GM12878 (cell line): ENCODE data around the gene C1S. TPM values are rescaled to one million over a fixed set of nuclear protein-coding genes. Genes with fewer than 3 reads are reported as not detected.

Source experiments
- ATAC-seq: fragments of 200-7000 bp; cut with Tn5 transposase; 3 replicates; pipeline ENCODE4 v1.9.1; 2020; ENCODE audit warnings: mild to moderate bottlenecking, moderate library complexity
- BruUV-seq: library from RNA; stranded (reverse); fragments of 400-500 nt; replicated peaks from 2 replicates; lab custom pipeline; 2021; lab: Mats Ljungman, UMichigan
- CTCF ChIA-PET: fragments of 300-600 bp; sonication (Branson Sonifier 250); formaldehyde crosslinking; extraction: SDS; loops from one replicate; lab custom pipeline; 2021; ENCODE audit warnings: inconsistent platforms; lab: Yijun Ruan, JAX
- POLR2A ChIA-PET: fragments of 350-600 bp; formaldehyde crosslinking; extraction: SDS; loops from one replicate; lab custom pipeline; 2021; ENCODE audit warnings: inconsistent platforms; lab: Charles Lee
- RAD21 ChIA-PET: fragments of 300-600 bp; sonication (Branson Sonifier 250); formaldehyde crosslinking; loops from one replicate; lab custom pipeline; 2023; ENCODE audit warnings: antibody characterized with exemption; ENCODE audit not compliant: unreplicated experiment; lab: Charles Lee
- SMC1A ChIA-PET: fragments of 300-600 bp; sonication (Branson Sonifier 250); formaldehyde crosslinking; loops from one replicate; lab custom pipeline; 2023; ENCODE audit not compliant: unreplicated experiment, uncharacterized antibody; lab: Charles Lee
- DNase-seq: peaks from one replicate; pipeline ENCODE4 v3.0.0-alpha.2; 2011; ENCODE audit warnings: low read depth, low spot score
- FAIRE-seq: peaks from 3 replicates; lab custom pipeline; 2011; peaks lifted over from hg19 to GRCh38; lab: Jason Lieb, UNC
- H2AFZ ChIP-seq: 2 replicates; pipeline ENCODE4 v1.6.0; 2011; ENCODE audit warnings: low read depth, low read length, control low read depth; ENCODE audit not compliant: control insufficient read depth
- H3K27ac ChIP-seq: 2 replicates; pipeline ENCODE4 v1.5.1; 2011; ENCODE audit warnings: control low read depth; ENCODE audit not compliant: control insufficient read depth, insufficient read depth
- H3K27me3 ChIP-seq, 2 experiments: replicated peaks in 1 of 2; 2 replicates each; pipeline versions ENCODE4 v1.6.0 to v1.6.1; 2011; ENCODE audit warnings: low read length in 1 of 2; ENCODE audit not compliant: control insufficient read depth in 2 of 2, insufficient read depth in 2 of 2
- H3K36me3 ChIP-seq, 2 experiments: 2 replicates each; pipeline ENCODE4 v1.5.1; 2011; ENCODE audit warnings: low read length in 1 of 2; ENCODE audit not compliant: control insufficient read depth in 2 of 2, insufficient read depth in 2 of 2
- H3K4me1 ChIP-seq: 2 replicates; pipeline ENCODE4 v1.6.1; 2011; ENCODE audit warnings: mild to moderate bottlenecking, low read length, moderate library complexity, mixed read lengths; ENCODE audit not compliant: control insufficient read depth, insufficient read depth
- H3K4me2 ChIP-seq: 2 replicates; pipeline ENCODE4 v1.6.0; 2011; ENCODE audit warnings: control low read depth; ENCODE audit not compliant: control insufficient read depth, insufficient read depth
- H3K4me3 ChIP-seq: fragments of 200-600 bp; sonication (generic); 2 replicates; pipeline ENCODE4 v1.5.1; 2016
- H3K79me2 ChIP-seq: 2 replicates; pipeline ENCODE4 v1.6.0; 2011; ENCODE audit warnings: low read length; ENCODE audit not compliant: control insufficient read depth, insufficient read depth
- H3K9ac ChIP-seq: 2 replicates; pipeline ENCODE4 v1.8.0; 2011; ENCODE audit warnings: low read length, control low read depth, mixed read lengths; ENCODE audit not compliant: control insufficient read depth, insufficient read depth
- H3K9me3 ChIP-seq: replicated peaks from 3 replicates; pipeline ENCODE4 v1.5.1; 2011; ENCODE audit warnings: mild to moderate bottlenecking, low read length; ENCODE audit not compliant: control insufficient read depth, insufficient read depth
- H4K20me1 ChIP-seq: 2 replicates; pipeline ENCODE4 v1.6.0; 2011; ENCODE audit not compliant: control insufficient read depth, insufficient read depth
- BRCA1 ChIP-seq: IDR thresholded peaks from 2 replicates; pipeline ENCODE4 v1.6.1; 2011; ENCODE audit warnings: low read depth, low read length, improper control_type of control experiment
- E2F8 ChIP-seq: fragments of 450-650 bp; IDR thresholded peaks from 2 replicates; pipeline ENCODE4 v1.6.1; 2018; ENCODE audit warnings: mild to moderate bottlenecking, low read depth, moderate library complexity; ENCODE audit not compliant: partially characterized antibody
- NFYB ChIP-seq: IDR thresholded peaks from 2 replicates; pipeline ENCODE4 v1.6.1; 2011; ENCODE audit warnings: low read depth, mild to moderate bottlenecking, low read length, improper control_type of control experiment, moderate library complexity; ENCODE audit not compliant: insufficient read depth
- POLR2A ChIP-seq: IDR thresholded peaks from 2 replicates; pipeline ENCODE4 v1.6.1; 2011; ENCODE audit warnings: low read depth, mild to moderate bottlenecking, low read length
- SPI1 ChIP-seq: IDR thresholded peaks from 2 replicates; pipeline ENCODE4 v1.6.1; 2011; ENCODE audit warnings: low read depth, mild to moderate bottlenecking, low read length, moderate library complexity, borderline replicate concordance; ENCODE audit not compliant: insufficient read depth
- SRF ChIP-seq, 2 experiments: IDR thresholded peaks; 2 replicates each; pipeline ENCODE4 v1.6.1; 2011; ENCODE audit warnings: low read depth in 2 of 2, low read length in 2 of 2, mild to moderate bottlenecking in 1 of 2, moderate library complexity in 1 of 2
- in situ Hi-C: fragments of 300-500 bp; cut with MboI; formaldehyde crosslinking; loops from 9 replicates; pipeline ENCODE4 v1.14.3; 2018; ENCODE audit warnings: mixed read lengths
- intact Hi-C: fragments of 100-400 bp; cut with micrococcal nuclease; formaldehyde crosslinking; loops from one replicate; pipeline ENCODE4 v1.14.2; 2022; ENCODE audit not compliant: unreplicated experiment
- polyA plus RNA-seq, 11 experiments: library from polyadenylated mRNA; depleted of rRNA in 4 of 11; unstranded in 6 of 11; stranded (reverse) in 5 of 11; fragments of >200 nt; fragmentation: Nextera tagmentation in 4 of 11; fragmentation: Illumina TruSeq in 1 of 11; extraction: Ambion mirVana in 4 of 11; extraction: Trizol in 1 of 11; gene quantifications; 1 replicate in 1 of 11; 2 replicates in 10 of 11; pipeline versions ENCODE4 v1.2.1 to v1.2.3, GENCODE V29; 2011 to 2016; ENCODE audit warnings: inconsistent platforms in 2 of 11, missing spikeins in 2 of 11, low read depth in 1 of 11
- total RNA-seq, 4 experiments: library from RNA; depleted of rRNA in 3 of 4; stranded (reverse); fragments of >200 nt in 3 of 4; fragmentation: Illumina TruSeq in 1 of 4; extraction: Trizol in 1 of 4; gene quantifications; 2 replicates each; pipeline versions ENCODE4 v1.2.1 to v1.2.3, GENCODE V29; 2013 to 2021

The C1S gene
- total and polyA plus RNA-seq, 10 of the 15 experiments (the other 5 are each of a cell fraction or from before 2014, with no cell fraction given) = 0.10 to 1.4 (median 0.42) TPM

- Histone ChIP-seq H3K4me1 (no peaks in the 10 kb centered on the region), H3K36me3 (no peaks in the 10 kb centered on the region), H3K9me3 (no peaks in the 10 kb centered on the region), H3K4me3 (no peak overlapping the region), H3K4me2 (no peak overlapping the region), H3K27me3 (no peaks in the 10 kb centered on the region), H2AFZ (no peak overlapping the region), H3K9ac (no peak overlapping the region), H4K20me1 (no peaks in the 10 kb centered on the region), H3K27ac (no peak overlapping the region), H3K79me2 (no peaks in the 10 kb centered on the region)
- POLR2A ChIA-PET = interaction anchor here (0.5 to 0.6 kb wide), 2 partner anchors 31 to 766 kb away, joined by 3 read pairs; no protein-coding TSS in a partner anchor
- RAD21 ChIA-PET = no interaction called here
- no peak for DNase-seq
- no TSS peak for BruUV-seq
- intact Hi-C loops = no loop called here
- no peak for TF ChIP-seq NFYB
- TF ChIP-seq POLR2A = no peak
- TF ChIP-seq SPI1 = no peak
- no peak for TF ChIP-seq E2F8
- TF ChIP-seq BRCA1 = no peak
- TF ChIP-seq SRF (IDR thresholded peaks at IDR 0.05; ENCODE audit: low read depth in 2 of 2, low read length in 2 of 2) = no peak
- no peak for FAIRE-seq
- in situ Hi-C loops = no loop called here
- CTCF ChIA-PET = interaction anchor here (0.9 to 1.1 kb wide), 2 partner anchors 65 to 83 kb away, joined by 3 read pairs; no protein-coding TSS in a partner anchor
- ATAC-seq = no peak
- SMC1A ChIA-PET = interaction anchor here (1.2 kb wide), 1 partner anchor 14 kb away, joined by 4 read pairs; no protein-coding TSS in a partner anchor
Measured at GRCh38 chr12:7079826-7080125, 19.3 kb downstream of the C1S start.
